Ishikawa (cell line): Measurements from ENCODE around the gene TBCEL.

Experiments used
- CEBPB ChIP-seq: IDR thresholded peaks from 2 replicates; pipeline ENCODE4 v1.6.1; 2012
- CREB1 ChIP-seq: IDR thresholded peaks from 2 replicates; pipeline ENCODE4 v1.6.1; 2012; ENCODE audit warnings: low read depth
- EGR1 ChIP-seq: IDR thresholded peaks from 2 replicates; pipeline ENCODE4 v1.6.1; 2012
- EP300 ChIP-seq: IDR thresholded peaks from 2 replicates; pipeline ENCODE4 v1.6.1; 2012; ENCODE audit warnings: borderline replicate concordance
- FOXM1 ChIP-seq: IDR thresholded peaks from 2 replicates; pipeline ENCODE4 v1.6.1; 2012; ENCODE audit warnings: low read depth, borderline replicate concordance
- NFIC ChIP-seq: IDR thresholded peaks from 2 replicates; pipeline ENCODE4 v1.6.1; 2012
- RAD21 ChIP-seq: IDR thresholded peaks from 2 replicates; pipeline ENCODE4 v1.6.1; 2012; ENCODE audit warnings: low read depth
- TAF1 ChIP-seq: IDR thresholded peaks from 2 replicates; pipeline ENCODE4 v1.6.1; 2012; ENCODE audit warnings: low read depth, mild to moderate bottlenecking
- TCF12 ChIP-seq: IDR thresholded peaks from 2 replicates; pipeline ENCODE4 v1.6.1; 2012; ENCODE audit warnings: low read depth
- TEAD4 ChIP-seq: IDR thresholded peaks from 2 replicates; pipeline ENCODE4 v1.6.1; 2012
- YY1 ChIP-seq: IDR thresholded peaks from 2 replicates; pipeline ENCODE4 v1.6.1; 2012; ENCODE audit warnings: low read depth
- ZBTB7A ChIP-seq: IDR thresholded peaks from 2 replicates; pipeline ENCODE4 v1.6.1; 2012; ENCODE audit warnings: low read depth
- TF ChIP-seq, protein P1 (sequence below): IDR thresholded peaks from 2 replicates; pipeline ENCODE4 v1.6.1; 2012
- TF ChIP-seq, protein P2 (sequence below): IDR thresholded peaks from 2 replicates; pipeline ENCODE4 v1.6.1; 2012
- TF ChIP-seq, protein P3 (sequence below): IDR thresholded peaks from 2 replicates; pipeline ENCODE4 v1.6.1; 2012; ENCODE audit warnings: low read depth, mild to moderate bottlenecking

Gene TBCEL

DNA sequence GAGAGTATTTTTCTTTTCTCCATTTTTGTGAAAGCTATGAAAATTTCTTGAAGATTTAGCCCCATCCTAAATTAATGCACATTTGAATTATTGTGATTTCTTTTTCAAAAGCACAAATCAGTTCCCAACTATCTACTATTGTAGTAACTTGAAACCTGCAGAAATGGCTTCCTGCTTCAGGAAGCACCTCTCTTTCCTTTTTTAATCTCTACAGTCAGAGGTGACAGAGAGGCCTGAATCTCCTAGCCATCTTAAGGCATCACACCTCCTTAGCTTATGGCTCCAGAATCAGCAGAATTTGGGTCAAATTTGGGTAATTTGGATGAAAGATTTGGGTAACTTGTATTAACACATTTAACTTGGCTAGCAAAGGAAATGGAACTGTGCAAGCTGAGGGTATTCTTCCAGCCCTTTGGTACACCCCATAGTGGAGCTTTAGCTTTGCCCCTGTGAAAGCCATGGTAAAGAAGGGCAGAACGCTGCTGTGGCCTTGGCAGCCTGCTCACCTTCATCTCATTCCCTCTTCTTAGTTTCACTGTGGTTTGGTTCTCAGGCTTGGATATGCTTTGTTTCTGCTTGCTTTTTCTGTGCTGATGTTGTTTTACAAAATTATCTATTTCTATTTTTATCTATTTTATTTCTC is 16.2 kb downstream of the TBCEL start:
- no peak for TF ChIP-seq TEAD4
- TF ChIP-seq CREB1, result no peak
- TF ChIP-seq NFIC, result no peak
- TF ChIP-seq ZBTB7A, result no peak
- TF ChIP-seq EGR1, result no peak
- TF ChIP-seq CEBPB, result no peak
- TF ChIP-seq, protein P1, sequence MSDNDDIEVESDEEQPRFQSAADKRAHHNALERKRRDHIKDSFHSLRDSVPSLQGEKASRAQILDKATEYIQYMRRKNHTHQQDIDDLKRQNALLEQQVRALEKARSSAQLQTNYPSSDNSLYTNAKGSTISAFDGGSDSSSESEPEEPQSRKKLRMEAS, result no peak
- no peak for TF ChIP-seq EP300
- no peak for TF ChIP-seq YY1
- TF ChIP-seq, protein P2, sequence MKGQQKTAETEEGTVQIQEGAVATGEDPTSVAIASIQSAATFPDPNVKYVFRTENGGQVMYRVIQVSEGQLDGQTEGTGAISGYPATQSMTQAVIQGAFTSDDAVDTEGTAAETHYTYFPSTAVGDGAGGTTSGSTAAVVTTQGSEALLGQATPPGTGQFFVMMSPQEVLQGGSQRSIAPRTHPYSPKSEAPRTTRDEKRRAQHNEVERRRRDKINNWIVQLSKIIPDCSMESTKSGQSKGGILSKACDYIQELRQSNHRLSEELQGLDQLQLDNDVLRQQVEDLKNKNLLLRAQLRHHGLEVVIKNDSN, result no peak
- TF ChIP-seq FOXM1, result no peak
- no peak for TF ChIP-seq RAD21
- TF ChIP-seq TAF1, result no peak
- TF ChIP-seq, protein P3, sequence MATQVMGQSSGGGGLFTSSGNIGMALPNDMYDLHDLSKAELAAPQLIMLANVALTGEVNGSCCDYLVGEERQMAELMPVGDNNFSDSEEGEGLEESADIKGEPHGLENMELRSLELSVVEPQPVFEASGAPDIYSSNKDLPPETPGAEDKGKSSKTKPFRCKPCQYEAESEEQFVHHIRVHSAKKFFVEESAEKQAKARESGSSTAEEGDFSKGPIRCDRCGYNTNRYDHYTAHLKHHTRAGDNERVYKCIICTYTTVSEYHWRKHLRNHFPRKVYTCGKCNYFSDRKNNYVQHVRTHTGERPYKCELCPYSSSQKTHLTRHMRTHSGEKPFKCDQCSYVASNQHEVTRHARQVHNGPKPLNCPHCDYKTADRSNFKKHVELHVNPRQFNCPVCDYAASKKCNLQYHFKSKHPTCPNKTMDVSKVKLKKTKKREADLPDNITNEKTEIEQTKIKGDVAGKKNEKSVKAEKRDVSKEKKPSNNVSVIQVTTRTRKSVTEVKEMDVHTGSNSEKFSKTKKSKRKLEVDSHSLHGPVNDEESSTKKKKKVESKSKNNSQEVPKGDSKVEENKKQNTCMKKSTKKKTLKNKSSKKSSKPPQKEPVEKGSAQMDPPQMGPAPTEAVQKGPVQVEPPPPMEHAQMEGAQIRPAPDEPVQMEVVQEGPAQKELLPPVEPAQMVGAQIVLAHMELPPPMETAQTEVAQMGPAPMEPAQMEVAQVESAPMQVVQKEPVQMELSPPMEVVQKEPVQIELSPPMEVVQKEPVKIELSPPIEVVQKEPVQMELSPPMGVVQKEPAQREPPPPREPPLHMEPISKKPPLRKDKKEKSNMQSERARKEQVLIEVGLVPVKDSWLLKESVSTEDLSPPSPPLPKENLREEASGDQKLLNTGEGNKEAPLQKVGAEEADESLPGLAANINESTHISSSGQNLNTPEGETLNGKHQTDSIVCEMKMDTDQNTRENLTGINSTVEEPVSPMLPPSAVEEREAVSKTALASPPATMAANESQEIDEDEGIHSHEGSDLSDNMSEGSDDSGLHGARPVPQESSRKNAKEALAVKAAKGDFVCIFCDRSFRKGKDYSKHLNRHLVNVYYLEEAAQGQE, result no peak
- no peak for TF ChIP-seq TCF12

DNA sequence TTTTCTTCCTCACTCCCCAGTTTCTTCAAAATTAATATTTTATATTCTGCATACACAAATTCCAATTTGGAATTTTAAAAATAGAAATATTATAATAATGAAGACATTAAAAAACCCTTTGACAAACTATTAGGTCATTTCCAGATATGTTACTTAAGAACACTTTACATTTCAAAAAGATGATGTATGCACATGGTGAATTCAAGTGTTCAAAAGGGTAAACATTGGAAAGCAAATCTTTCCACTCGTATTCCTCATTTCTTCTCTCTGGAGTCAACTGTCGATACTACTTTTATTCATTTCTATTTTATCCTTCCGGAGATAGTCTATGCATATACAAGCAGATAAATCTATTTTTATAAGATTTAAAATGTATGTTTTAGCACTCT is 16.7 kb downstream of the TBCEL start:
- TF ChIP-seq EGR1, result no peak
- no peak for TF ChIP-seq ZBTB7A

DNA sequence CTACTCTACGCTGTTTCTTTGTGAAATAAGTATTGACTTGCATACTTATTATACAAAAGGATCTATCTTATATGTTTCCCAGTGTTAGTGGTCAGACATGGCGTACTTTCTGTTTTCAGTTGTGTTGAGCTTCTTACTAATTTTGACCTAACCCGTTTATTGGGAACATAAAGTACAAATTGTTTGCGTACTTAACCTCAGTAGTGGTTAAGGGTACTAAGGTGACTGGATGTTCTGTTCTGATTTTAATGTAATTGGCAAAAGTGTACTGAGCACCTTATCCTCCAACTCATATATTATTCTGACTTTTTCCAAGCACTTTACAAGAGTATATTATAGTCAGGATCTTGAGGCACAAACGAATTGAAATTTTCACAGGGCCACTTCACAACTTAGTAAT is 17.2 kb downstream of the TBCEL start:
- TF ChIP-seq, protein P2, result no peak
- TF ChIP-seq NFIC, result no peak
- no peak for TF ChIP-seq CREB1
- no peak for TF ChIP-seq TAF1
- TF ChIP-seq EGR1, result no peak
- no peak for TF ChIP-seq TCF12
- no peak for TF ChIP-seq RAD21
- TF ChIP-seq TEAD4, result no peak
- TF ChIP-seq YY1, result no peak

DNA sequence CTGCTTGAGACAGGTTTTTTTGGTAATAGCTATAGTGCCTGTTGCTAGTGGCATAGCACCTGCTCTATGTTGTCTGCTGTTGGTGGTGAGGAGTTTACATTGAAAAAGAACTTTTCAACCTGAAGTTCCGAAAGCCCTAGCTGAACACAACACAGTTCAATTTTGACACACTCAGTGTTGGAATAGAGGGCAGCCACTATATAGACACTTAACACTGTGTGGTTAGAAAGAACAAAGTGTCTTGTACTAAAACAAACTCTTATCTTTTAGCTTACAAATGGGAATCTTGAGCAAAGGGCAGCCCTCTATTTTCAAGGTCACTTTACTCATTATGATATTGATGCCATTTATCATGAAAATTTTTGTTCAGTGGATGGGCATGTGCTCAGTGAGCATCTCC is 18.4 kb downstream of the TBCEL start:
- TF ChIP-seq EP300, result no peak

DNA sequence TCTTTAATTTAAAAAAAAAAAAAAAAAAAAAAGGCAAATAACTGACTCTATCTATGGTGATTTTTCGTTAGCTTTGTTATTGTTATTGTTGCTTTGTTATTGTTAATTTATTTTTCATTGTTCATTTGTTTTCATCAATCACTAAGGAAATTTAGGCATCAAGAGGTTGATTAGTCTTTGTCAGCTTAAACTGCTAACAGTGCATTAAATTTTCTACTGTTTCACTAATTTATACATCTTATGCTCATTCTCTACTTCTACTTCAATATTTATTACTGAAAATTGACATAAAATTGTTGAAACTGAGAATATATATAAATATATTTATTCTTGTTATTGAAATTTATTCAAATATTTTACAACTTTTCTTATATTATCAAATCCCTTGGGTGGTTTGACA is 24.0 kb downstream of the TBCEL start:
- TF ChIP-seq EP300, result no peak
- TF ChIP-seq RAD21, result no peak
- TF ChIP-seq, protein P3, result no peak
- TF ChIP-seq, protein P1, result no peak
- no peak for TF ChIP-seq YY1
- TF ChIP-seq CEBPB, result no peak
- no peak for TF ChIP-seq CREB1
- no peak for TF ChIP-seq ZBTB7A
- TF ChIP-seq TEAD4, result no peak
- TF ChIP-seq FOXM1, result no peak
- no peak for TF ChIP-seq NFIC
- no peak for TF ChIP-seq EGR1
- TF ChIP-seq TAF1, result no peak
- no peak for TF ChIP-seq TCF12
- TF ChIP-seq, protein P2, result no peak

DNA sequence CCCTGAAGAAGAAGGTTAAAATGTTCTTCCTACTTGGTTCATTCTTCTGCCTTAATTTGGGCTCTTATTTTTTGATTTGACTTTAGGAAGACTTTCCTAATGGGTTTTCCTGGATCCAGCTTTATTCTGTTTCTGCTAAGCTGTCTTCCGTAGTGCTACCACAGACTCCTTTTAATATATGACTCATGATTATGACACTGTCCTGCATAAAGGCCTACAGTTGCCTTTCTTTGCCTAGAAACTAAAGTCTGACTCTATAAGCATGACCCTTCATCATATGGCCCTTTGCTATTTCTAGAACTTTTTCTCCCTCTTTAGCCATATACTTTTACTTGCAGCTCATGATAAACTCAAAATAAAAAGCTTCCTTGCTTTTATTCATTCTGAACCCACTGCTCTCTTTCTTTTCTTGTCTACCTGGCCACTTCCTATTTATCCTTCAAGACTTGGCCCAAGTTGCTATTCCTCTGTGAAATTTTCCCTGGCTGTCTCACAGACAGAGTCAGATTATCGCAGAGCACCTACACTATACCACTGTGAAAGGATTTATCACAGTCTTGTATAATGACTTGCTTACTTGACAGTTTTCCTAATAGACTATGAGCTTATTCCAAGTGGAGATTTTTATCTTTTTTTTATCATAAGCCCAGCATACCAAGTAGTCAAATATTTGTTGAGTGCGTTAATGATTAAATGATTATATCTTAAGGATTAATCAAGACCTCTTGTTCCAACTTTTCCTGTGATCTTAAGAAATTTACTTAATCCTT is 24.7 kb downstream of the TBCEL start:
- TF ChIP-seq, protein P3, result no peak
- no peak for TF ChIP-seq TAF1
- no peak for TF ChIP-seq TCF12
- TF ChIP-seq NFIC, result no peak
- TF ChIP-seq RAD21, result no peak
- TF ChIP-seq YY1, result no peak
- TF ChIP-seq FOXM1, result no peak
- no peak for TF ChIP-seq CEBPB
- TF ChIP-seq, protein P1, result no peak
- no peak for TF ChIP-seq ZBTB7A
- no peak for TF ChIP-seq EP300
- TF ChIP-seq EGR1, result no peak
- TF ChIP-seq, protein P2, result no peak
- no peak for TF ChIP-seq TEAD4
- no peak for TF ChIP-seq CREB1
